DND-41 (cell line): ENCODE measurements around the gene LPAR1.

ENCODE experiments used
- EZH2 ChIP-seq: IDR thresholded peaks from 3 replicates; pipeline ENCODE4 v1.6.1; 2012; ENCODE audit warnings: borderline replicate concordance, low read depth, mild to moderate bottlenecking, moderate library complexity, low read length, inconsistent platforms; ENCODE audit not compliant: severe bottlenecking
- TF ChIP-seq, protein P1 (sequence below): IDR thresholded peaks from 2 replicates; pipeline ENCODE4 v1.5.1; 2012; ENCODE audit warnings: borderline replicate concordance, low read length, moderate library complexity, mild to moderate bottlenecking; ENCODE audit not compliant: poor library complexity, severe bottlenecking; ENCODE audit errors: extremely low read depth

GRCh38 chr9:111013250-111013649, 25.0 kb downstream of the LPAR1 start:
- TF ChIP-seq, protein P1, sequence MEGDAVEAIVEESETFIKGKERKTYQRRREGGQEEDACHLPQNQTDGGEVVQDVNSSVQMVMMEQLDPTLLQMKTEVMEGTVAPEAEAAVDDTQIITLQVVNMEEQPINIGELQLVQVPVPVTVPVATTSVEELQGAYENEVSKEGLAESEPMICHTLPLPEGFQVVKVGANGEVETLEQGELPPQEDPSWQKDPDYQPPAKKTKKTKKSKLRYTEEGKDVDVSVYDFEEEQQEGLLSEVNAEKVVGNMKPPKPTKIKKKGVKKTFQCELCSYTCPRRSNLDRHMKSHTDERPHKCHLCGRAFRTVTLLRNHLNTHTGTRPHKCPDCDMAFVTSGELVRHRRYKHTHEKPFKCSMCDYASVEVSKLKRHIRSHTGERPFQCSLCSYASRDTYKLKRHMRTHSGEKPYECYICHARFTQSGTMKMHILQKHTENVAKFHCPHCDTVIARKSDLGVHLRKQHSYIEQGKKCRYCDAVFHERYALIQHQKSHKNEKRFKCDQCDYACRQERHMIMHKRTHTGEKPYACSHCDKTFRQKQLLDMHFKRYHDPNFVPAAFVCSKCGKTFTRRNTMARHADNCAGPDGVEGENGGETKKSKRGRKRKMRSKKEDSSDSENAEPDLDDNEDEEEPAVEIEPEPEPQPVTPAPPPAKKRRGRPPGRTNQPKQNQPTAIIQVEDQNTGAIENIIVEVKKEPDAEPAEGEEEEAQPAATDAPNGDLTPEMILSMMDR: no peak
- TF ChIP-seq EZH2: no peak
